MM.1S (cell line): Measurements from ENCODE around the gene PKN1.

Experiments
- DNase-seq: peaks from one replicate; pipeline ENCODE4 v3.0.0-alpha.2; 2015
- H2AFZ ChIP-seq: fragments of 300-600 bp; sonication (generic); 2 replicates; pipeline ENCODE4 v1.6.0; 2016; ENCODE audit warnings: antibody characterized with exemption, low read length
- H3F3A ChIP-seq: fragments of 300-600 bp; sonication (generic); 2 replicates; pipeline ENCODE4 v1.6.1; 2016; ENCODE audit warnings: mild to moderate bottlenecking, antibody characterized with exemption, low read length, moderate library complexity, mixed read lengths; ENCODE audit not compliant: insufficient read depth
- H3K27ac ChIP-seq: fragments of 300-600 bp; sonication (generic); 2 replicates; pipeline ENCODE4 v1.5.1; 2016; ENCODE audit warnings: mild to moderate bottlenecking, low read length
- H3K27me3 ChIP-seq: fragments of 300-600 bp; sonication (generic); replicated peaks from 2 replicates; pipeline ENCODE4 v1.6.0; 2016; ENCODE audit warnings: low read length; ENCODE audit not compliant: insufficient read depth
- H3K36me3 ChIP-seq: fragments of 300-600 bp; sonication (generic); replicated peaks from 2 replicates; pipeline ENCODE4 v1.6.1; 2016; ENCODE audit warnings: mild to moderate bottlenecking, low read length, mixed read lengths; ENCODE audit not compliant: insufficient read depth
- H3K4me1 ChIP-seq: fragments of 300-600 bp; sonication (generic); 2 replicates; pipeline ENCODE4 v1.6.1; 2016; ENCODE audit warnings: low read length, mixed read lengths
- H3K4me2 ChIP-seq: fragments of 300-600 bp; sonication (generic); 2 replicates; pipeline ENCODE4 v1.6.0; 2016; ENCODE audit warnings: low read depth, low read length
- H3K4me3 ChIP-seq: fragments of 300-600 bp; sonication (generic); 2 replicates; pipeline ENCODE4 v1.5.1; 2016; ENCODE audit warnings: low read length, mixed read lengths
- H3K79me2 ChIP-seq: fragments of 300-600 bp; sonication (generic); 2 replicates; pipeline ENCODE4 v1.6.1; 2016; ENCODE audit warnings: mixed run types, low read length, mixed read lengths
- H3K9ac ChIP-seq: fragments of 300-600 bp; sonication (generic); 2 replicates; pipeline ENCODE4 v1.6.1; 2016; ENCODE audit warnings: low read length, mixed read lengths
- H3K9me2 ChIP-seq: fragments of 300-600 bp; sonication (generic); replicated peaks from 2 replicates; pipeline ENCODE4 v1.6.1; 2016; ENCODE audit warnings: mild to moderate bottlenecking, low read length, mixed read lengths; ENCODE audit not compliant: insufficient read depth
- H3K9me3 ChIP-seq: fragments of 300-600 bp; sonication (generic); replicated peaks from 2 replicates; pipeline ENCODE4 v1.6.1; 2016; ENCODE audit warnings: mild to moderate bottlenecking, low read length, mixed read lengths; ENCODE audit not compliant: insufficient read depth
- H4K20me1 ChIP-seq: fragments of 300-600 bp; sonication (generic); 2 replicates; pipeline ENCODE4 v1.6.1; 2016; ENCODE audit warnings: mild to moderate bottlenecking, low read length, moderate library complexity, mixed read lengths; ENCODE audit not compliant: insufficient read depth
- EZH2 ChIP-seq: fragments of 300-600 bp; sonication (generic); optimal IDR thresholded peaks from 2 replicates; pipeline ENCODE3; 2017; ENCODE audit warnings: low read depth, mild to moderate bottlenecking, antibody characterized with exemption, low read length, mixed read lengths
- EZH2phosphoT487 ChIP-seq: fragments of 300-600 bp; sonication (generic); IDR thresholded peaks from 2 replicates; pipeline ENCODE4 v1.6.1; 2018; ENCODE audit warnings: antibody characterized with exemption, low read length
- TF ChIP-seq, protein P1 (sequence below): fragments of 300-600 bp; sonication (generic); IDR thresholded peaks from 2 replicates; pipeline ENCODE4 v1.5.1; 2016; ENCODE audit warnings: antibody characterized with exemption, low read length, mixed read lengths

Gene PKN1

DNA sequence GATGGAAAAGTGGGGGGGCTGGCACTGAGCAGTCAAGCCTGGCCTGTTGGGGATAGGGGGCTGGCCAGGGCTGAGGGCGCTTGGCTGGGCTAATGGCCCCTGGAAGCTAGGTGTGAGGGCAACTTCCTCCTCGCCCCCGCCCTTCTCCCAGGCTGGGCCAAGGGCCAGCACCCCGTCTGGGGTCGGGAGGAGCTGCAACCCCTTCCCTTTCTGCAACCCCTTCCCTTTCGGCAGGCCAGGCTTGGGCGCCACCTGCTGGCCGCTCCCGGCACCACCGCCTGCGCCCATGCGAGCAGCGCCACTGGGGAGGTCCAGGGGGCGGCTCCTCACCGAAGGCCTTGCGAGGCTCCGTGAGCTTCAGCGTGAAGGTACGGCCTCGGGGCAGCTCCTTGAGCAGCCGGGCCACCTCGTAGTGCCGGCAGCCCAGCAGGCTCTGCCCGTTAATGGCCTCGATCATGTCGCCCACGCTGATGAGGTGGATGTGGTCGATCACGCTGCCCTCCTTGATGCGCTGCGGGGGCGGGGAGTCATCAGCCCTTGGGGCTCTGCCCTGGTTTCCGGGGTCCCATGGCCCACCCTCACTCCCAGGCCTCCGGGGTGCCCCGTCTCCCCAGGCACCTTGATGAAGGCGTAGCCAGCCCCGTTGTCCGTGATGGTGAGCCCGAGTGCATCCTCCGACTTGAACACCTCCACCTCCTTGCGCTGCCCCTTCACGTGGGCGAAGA is 47.0 kb downstream of the PKN1 start:
- H3K4me3 ChIP-seq: no peak overlapping the region
- H3K9me2 ChIP-seq: no peaks in the 10 kb centered on the region
- H3K9me3 ChIP-seq: no peaks in the 10 kb centered on the region
- peak overlapping the region; percentile 44 for H3K4me2 ChIP-seq
- DNase-seq: peak; percentile 31
- TF ChIP-seq, protein P1, sequence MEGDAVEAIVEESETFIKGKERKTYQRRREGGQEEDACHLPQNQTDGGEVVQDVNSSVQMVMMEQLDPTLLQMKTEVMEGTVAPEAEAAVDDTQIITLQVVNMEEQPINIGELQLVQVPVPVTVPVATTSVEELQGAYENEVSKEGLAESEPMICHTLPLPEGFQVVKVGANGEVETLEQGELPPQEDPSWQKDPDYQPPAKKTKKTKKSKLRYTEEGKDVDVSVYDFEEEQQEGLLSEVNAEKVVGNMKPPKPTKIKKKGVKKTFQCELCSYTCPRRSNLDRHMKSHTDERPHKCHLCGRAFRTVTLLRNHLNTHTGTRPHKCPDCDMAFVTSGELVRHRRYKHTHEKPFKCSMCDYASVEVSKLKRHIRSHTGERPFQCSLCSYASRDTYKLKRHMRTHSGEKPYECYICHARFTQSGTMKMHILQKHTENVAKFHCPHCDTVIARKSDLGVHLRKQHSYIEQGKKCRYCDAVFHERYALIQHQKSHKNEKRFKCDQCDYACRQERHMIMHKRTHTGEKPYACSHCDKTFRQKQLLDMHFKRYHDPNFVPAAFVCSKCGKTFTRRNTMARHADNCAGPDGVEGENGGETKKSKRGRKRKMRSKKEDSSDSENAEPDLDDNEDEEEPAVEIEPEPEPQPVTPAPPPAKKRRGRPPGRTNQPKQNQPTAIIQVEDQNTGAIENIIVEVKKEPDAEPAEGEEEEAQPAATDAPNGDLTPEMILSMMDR: peak; percentile 92
- no peak for TF ChIP-seq EZH2phosphoT487
- H3K79me2 ChIP-seq: no peaks in the 10 kb centered on the region
- peaks cover 26% of the 10 kb centered on the region for H3K27me3 ChIP-seq
- no peaks in the 10 kb centered on the region for H3K4me1 ChIP-seq
- H2AFZ ChIP-seq: no peak overlapping the region
- H3K36me3 ChIP-seq: no peaks in the 10 kb centered on the region
- no peaks in the 10 kb centered on the region for H4K20me1 ChIP-seq
- no peak overlapping the region for H3K9ac ChIP-seq
- no peaks in the 10 kb centered on the region for H3F3A ChIP-seq
- no peak overlapping the region for H3K27ac ChIP-seq

DNA sequence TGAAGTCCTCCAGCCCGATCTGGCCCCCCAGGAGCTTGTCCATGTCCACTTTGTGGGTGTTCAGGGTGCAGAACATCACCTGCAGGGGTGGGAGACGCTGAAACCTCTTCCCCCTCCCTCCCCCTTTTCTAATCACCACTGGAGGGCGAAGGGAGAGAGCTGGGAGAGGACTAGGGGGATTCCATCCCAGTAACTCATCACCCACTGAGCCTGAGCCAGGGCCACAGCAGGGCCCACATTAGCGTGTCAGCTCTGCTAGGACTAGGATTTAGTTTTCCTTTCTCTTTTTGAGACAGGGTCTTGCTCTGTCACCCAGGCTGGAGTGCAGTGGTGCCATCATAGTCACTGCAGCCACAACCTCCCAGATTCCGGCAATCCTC is 47.6 kb downstream of the PKN1 start:
- H3K27me3 ChIP-seq: peaks cover 20% of the 10 kb centered on the region
- no peaks in the 10 kb centered on the region for H4K20me1 ChIP-seq
- no peak for TF ChIP-seq EZH2
- TF ChIP-seq EZH2phosphoT487: no peak
- TF ChIP-seq, protein P1: no peak
- no peaks in the 10 kb centered on the region for H3F3A ChIP-seq
- H3K27ac ChIP-seq: no peak overlapping the region
- H3K9me2 ChIP-seq: no peaks in the 10 kb centered on the region
- H3K9me3 ChIP-seq: no peaks in the 10 kb centered on the region
- no peak overlapping the region for H3K4me2 ChIP-seq
- H3K9ac ChIP-seq: no peak overlapping the region
- no peak for DNase-seq
- no peaks in the 10 kb centered on the region for H3K4me1 ChIP-seq
- H2AFZ ChIP-seq: no peak overlapping the region
- no peaks in the 10 kb centered on the region for H3K36me3 ChIP-seq
- H3K79me2 ChIP-seq: no peaks in the 10 kb centered on the region
- H3K4me3 ChIP-seq: no peak overlapping the region

DNA sequence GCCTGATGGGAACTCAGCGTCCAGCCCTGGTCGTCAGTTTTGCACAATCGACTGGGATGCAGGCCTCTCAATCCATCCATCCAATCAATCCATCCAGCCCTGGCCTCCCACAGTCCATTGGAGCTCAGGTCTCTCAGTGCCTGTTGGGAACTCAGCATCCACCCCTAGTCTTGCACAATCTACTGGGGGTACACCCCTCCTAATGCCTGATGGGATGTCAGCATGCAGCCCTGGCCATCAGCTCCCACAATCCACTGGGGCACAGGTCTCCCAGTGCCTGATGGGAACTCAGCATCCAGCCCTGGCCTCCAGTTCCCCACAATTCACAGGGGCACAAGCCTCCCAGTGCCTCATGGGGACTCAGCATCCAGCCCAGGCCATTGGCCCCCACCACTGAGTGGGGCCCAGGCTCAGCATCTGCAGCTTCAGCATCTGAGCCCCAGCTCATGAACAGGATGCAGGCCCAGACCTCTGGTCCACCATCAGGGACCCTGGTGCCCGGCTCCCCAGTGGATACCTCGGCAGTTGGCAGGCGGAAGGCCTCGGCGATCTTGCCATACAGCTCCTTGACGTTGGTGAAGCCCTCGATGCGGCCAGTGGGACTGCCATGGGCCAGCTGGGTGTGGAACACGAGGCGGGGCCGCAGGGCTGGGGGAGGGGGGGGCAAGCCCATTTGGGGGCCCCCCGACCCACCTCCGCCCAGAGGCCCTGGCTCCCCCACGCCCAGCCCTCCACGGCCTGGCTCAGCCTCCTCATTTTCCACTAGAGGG is 49.3 kb downstream of the PKN1 start:
- H2AFZ ChIP-seq: no peak overlapping the region
- no peaks in the 10 kb centered on the region for H3K9me3 ChIP-seq
- H3K4me3 ChIP-seq: no peak overlapping the region
- TF ChIP-seq EZH2: no peak
- H3F3A ChIP-seq: no peaks in the 10 kb centered on the region; the same call in 1 of the 2 replicates
- no peak overlapping the region for H3K9ac ChIP-seq
- H3K4me2 ChIP-seq: no peak overlapping the region
- H3K9me2 ChIP-seq: no peaks in the 10 kb centered on the region
- no peaks in the 10 kb centered on the region for H3K36me3 ChIP-seq
- H3K27ac ChIP-seq: no peak overlapping the region
- no peaks in the 10 kb centered on the region for H4K20me1 ChIP-seq
- no peaks in the 10 kb centered on the region for H3K79me2 ChIP-seq
- H3K4me1 ChIP-seq: no peaks in the 10 kb centered on the region
- H3K27me3 ChIP-seq: peaks cover 6% of the 10 kb centered on the region; the same call in 1 of the 2 replicates
- no peak for DNase-seq
